Colonic mucosa (tissue), 4 donors: ENCODE results near the gene RPL31. TPM values are rescaled to one million over a fixed set of nuclear protein-coding genes. Genes with fewer than 3 reads are reported as not detected.

Experiments
- DNase-seq: peaks from one replicate; pipeline ENCODE4 v3.0.0-alpha.2; 2020
- H3K27ac ChIP-seq: fragments of 200-600 bp; one replicate; pipeline ENCODE4 v1.8.0; 2021
- H3K27me3 ChIP-seq: fragments of 200-600 bp; one replicate; pipeline ENCODE4 v1.8.0; 2021
- H3K36me3 ChIP-seq: fragments of 200-600 bp; one replicate; pipeline ENCODE4 v1.8.0; 2021
- H3K4me1 ChIP-seq: fragments of 200-600 bp; one replicate; pipeline ENCODE4 v1.8.0; 2021; ENCODE audit warnings: mild to moderate bottlenecking
- H3K4me3 ChIP-seq: fragments of 200-600 bp; one replicate; pipeline ENCODE4 v1.8.0; 2021
- H3K9ac ChIP-seq, 2 donors: one replicate each; pipeline ENCODE4 v1.7.0; 2013; ENCODE audit warnings: control low read depth in 2 of 2, low read depth in 2 of 2, low read length in 2 of 2
- H3K9me3 ChIP-seq: fragments of 200-600 bp; one replicate; pipeline ENCODE4 v1.8.0; 2021
- intact Hi-C: fragments of 100-400 bp; cut with DNase I; formaldehyde crosslinking; loops from one replicate; pipeline ENCODE4 v1.14.1; 2022
- total RNA-seq, 2 donors: library from RNA; stranded (reverse); fragmentation: NEBNext Ultra II Directional in 1 of 2; extraction: Animal tissue kit (Norgen Biotek cat#: 25700) in 1 of 2; gene quantifications; one replicate each; pipeline ENCODE4 v1.2.1, GENCODE V29; 2021
- TF ChIP-seq, protein P1 (sequence below): fragments of 200-600 bp; IDR thresholded peaks from one replicate; pipeline ENCODE4 v1.8.0; 2022; ENCODE audit warnings: antibody characterized with exemption, mild to moderate bottlenecking
- donor health status: healthy.
- donor health status: DM: no; HTN: no; CAD: no.
- donor health status: DM: no; HTN: no; CAD: no.

Gene RPL31
- total RNA-seq, 2 donors from 2014 or later = 1,042 to 1,184 TPM

DNA sequence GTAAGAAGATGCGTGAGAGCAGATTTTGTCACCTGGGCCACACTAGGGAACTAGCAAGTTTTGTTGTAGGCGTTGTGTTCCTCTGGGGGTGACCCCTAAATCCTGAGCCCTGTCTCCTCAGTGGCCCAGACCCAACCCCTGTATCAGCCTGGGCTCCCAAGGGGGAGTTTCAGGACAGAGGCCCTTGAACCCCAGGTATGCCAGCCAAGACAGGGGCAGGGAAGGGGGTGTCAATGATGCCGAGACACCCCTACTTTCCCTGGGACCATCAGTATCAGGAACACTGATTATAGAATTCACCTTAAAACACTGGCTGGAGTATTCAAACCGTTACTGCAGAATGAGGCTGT is 39.1 kb upstream of the RPL31 start:
- H3K27me3 ChIP-seq = no peaks in the 10 kb centered on the region
- no peak overlapping the region for H3K9ac ChIP-seq
- H3K36me3 ChIP-seq = no peaks in the 10 kb centered on the region
- no peak overlapping the region for H3K4me3 ChIP-seq
- H3K4me1 ChIP-seq = no peaks in the 10 kb centered on the region
- no peaks in the 10 kb centered on the region for H3K9me3 ChIP-seq
- H3K27ac ChIP-seq = no peak overlapping the region
- TF ChIP-seq, protein P1, sequence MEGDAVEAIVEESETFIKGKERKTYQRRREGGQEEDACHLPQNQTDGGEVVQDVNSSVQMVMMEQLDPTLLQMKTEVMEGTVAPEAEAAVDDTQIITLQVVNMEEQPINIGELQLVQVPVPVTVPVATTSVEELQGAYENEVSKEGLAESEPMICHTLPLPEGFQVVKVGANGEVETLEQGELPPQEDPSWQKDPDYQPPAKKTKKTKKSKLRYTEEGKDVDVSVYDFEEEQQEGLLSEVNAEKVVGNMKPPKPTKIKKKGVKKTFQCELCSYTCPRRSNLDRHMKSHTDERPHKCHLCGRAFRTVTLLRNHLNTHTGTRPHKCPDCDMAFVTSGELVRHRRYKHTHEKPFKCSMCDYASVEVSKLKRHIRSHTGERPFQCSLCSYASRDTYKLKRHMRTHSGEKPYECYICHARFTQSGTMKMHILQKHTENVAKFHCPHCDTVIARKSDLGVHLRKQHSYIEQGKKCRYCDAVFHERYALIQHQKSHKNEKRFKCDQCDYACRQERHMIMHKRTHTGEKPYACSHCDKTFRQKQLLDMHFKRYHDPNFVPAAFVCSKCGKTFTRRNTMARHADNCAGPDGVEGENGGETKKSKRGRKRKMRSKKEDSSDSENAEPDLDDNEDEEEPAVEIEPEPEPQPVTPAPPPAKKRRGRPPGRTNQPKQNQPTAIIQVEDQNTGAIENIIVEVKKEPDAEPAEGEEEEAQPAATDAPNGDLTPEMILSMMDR = no peak
- intact Hi-C loops = no loop called here
- no peak for DNase-seq

DNA sequence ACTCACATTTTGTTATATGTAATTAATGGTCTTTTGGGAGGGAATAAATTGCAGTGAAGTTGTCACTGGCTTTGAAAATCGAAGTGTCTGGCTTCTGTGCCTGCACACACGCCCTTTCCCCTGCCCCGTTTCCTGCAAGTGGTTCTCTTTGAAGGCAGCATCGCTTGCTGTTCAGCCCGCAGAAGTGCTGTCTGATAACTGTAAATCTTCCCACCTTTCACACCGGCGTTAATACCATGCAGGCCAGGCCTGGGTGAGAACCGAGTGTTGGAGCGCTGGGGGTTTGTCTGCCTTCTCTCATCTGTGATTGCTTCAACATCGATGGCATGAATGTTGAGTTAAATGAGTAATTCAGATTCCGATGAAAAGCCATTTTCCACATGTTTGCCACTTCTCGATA is 37.9 kb upstream of the RPL31 start:
- Histone ChIP-seq H3K27me3 (no peaks in the 10 kb centered on the region), H3K4me1 (no peaks in the 10 kb centered on the region), H3K36me3 (no peaks in the 10 kb centered on the region), H3K9ac (no peak overlapping the region), H3K27ac (no peak overlapping the region), H3K9me3 (no peaks in the 10 kb centered on the region), H3K4me3 (no peak overlapping the region)
- intact Hi-C loops = no loop called here
- TF ChIP-seq, protein P1 = no peak
- no peak for DNase-seq

DNA sequence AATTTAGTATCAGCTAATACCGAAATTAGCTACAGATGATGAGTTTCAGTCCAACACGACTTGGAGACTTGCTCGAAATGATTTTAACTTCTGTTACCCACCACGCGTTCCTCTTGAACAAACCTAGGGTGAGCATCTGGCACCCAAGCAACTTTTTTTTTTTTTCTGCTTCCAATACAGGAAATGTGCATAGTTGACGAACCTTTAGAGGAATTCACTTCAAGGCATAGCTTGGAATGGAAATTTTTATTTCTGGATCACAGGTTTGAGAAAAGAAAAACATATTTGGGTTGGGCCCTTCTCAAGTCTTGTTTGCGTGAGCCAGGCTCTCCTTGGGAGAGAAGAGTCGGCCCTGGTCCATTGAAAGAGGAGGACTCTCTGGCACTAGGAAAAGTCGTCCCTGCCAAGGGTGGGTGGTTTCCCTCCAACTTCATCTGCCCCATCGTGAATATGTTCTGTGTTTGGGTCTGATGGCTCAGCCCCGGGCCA is 37.4 kb upstream of the RPL31 start:
- DNase-seq = no peak
- Histone ChIP-seq H3K4me3 (no peak overlapping the region), H3K4me1 (no peaks in the 10 kb centered on the region), H3K27ac (no peak overlapping the region), H3K9ac (no peak overlapping the region), H3K9me3 (no peaks in the 10 kb centered on the region), H3K36me3 (no peaks in the 10 kb centered on the region), H3K27me3 (no peaks in the 10 kb centered on the region)
- intact Hi-C loops = no loop called here
- TF ChIP-seq, protein P1 = no peak

DNA sequence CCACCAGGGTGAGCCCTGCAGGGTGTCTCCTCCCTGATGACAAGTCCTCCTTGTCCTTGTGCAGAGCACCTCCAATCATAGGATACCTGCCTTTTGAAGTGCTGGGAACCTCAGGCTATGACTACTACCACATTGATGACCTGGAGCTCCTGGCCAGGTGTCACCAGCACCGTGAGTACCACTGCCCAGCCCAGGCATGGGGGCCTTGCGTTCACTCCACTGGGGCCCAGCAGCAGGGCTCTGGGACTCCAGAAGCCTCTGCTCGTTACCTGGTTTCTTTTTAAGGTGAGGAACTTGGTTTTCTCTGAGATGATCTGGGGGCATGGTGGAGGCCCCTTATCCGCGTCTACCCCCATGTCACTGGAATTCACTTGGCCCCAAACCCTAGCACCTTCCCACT is 36.5 kb upstream of the RPL31 start:
- no peaks in the 10 kb centered on the region for H3K4me1 ChIP-seq
- DNase-seq = no peak
- H3K9ac ChIP-seq = no peak overlapping the region
- H3K27me3 ChIP-seq = no peaks in the 10 kb centered on the region
- H3K27ac ChIP-seq = no peak overlapping the region
- TF ChIP-seq, protein P1 = no peak
- no peaks in the 10 kb centered on the region for H3K9me3 ChIP-seq
- no peaks in the 10 kb centered on the region for H3K36me3 ChIP-seq
- no peak overlapping the region for H3K4me3 ChIP-seq
- intact Hi-C loops = no loop called here

DNA sequence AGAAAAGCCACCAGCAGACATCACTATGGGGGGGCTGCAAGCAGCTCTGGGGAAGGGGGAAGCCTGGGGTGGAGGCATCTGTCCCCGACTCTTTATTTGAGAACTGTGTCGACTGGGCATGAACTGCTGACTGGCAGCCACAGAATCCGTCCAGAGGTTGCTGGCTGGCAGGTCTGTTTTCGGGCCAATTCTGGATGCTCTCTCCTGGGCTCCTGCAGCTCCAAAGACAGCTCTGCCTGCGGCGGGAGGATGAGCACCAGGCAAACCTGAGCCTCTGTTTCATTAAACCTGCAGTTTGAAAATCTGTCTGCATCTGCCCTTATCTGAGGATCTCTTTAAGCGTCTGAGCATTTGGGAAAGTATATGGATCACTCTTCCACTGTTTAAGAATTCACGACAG is 34.4 kb upstream of the RPL31 start:
- H3K9ac ChIP-seq = no peak overlapping the region
- TF ChIP-seq, protein P1 = no peak
- no peak overlapping the region for H3K4me3 ChIP-seq
- H3K27ac ChIP-seq = no peak overlapping the region
- no peaks in the 10 kb centered on the region for H3K4me1 ChIP-seq
- intact Hi-C loops = no loop called here
- no peaks in the 10 kb centered on the region for H3K9me3 ChIP-seq
- H3K36me3 ChIP-seq = no peaks in the 10 kb centered on the region
- no peaks in the 10 kb centered on the region for H3K27me3 ChIP-seq
- DNase-seq = no peak
